Testis (tissue), 2 donors: ENCODE measurements around the gene QSOX2.

Experiments
- CTCF ChIP-seq, 3 experiments: fragments of 450-650 bp in 2 of 3; fragments of 200-600 bp in 1 of 3; sonication (generic) in 1 of 3; IDR thresholded peaks; one replicate each; pipeline ENCODE4 v1.5.1; 2016 to 2019; ENCODE audit warnings: antibody characterized with exemption in 3 of 3, mild to moderate bottlenecking in 2 of 3, moderate library complexity in 1 of 3
- POLR2A ChIP-seq: fragments of 450-650 bp; IDR thresholded peaks from one replicate; pipeline ENCODE4 v1.6.1; 2017; ENCODE audit warnings: antibody characterized with exemption, mild to moderate bottlenecking, moderate library complexity

- no peak for TF ChIP-seq CTCF (IDR thresholded peaks at IDR 0.05)
- no peak for TF ChIP-seq POLR2A
Observed at GRCh38 chr9:136187683-136188586, 57.7 kb downstream of the QSOX2 start.
